ENCODE measurements around the gene CTTNBP2. TPM values are rescaled to one million over a fixed set of nuclear protein-coding genes. Genes with fewer than 3 reads are reported as not detected.

Gene CTTNBP2
- total and polyA plus RNA-seq, 2 of the 4 experiments (the other 2 are of a cell fraction): 6.6 to 11.3 TPM

DNA sequence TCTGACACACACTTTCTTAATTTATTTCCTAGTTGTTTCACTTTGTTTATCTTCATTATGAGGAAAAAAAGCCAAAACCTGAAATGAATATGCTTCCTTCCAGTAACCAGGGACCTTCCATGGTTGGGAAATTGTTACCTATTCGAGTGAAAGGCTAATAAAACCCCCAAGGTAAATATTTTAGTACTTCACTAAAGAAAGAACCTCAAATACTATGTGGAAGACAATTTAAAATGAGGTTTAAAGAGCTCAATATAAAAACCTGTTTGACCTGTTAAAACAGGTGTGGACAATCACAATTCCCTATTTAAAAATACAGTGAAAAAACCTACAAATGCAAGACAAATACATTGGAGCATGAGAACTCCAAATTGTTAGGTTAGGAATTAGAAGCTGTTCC, 200.8 kb downstream of the CTTNBP2 start:
- POLR2A ChIA-PET (ENCODE audit: unreplicated experiment): no interaction called here
- H3K18ac ChIP-seq (ENCODE audit: low read depth, low read length): no peak overlapping the region
- no peak overlapping the region for H3K27ac ChIP-seq (ENCODE audit: insufficient read depth, low read length)
- DNase-seq (no peak), ATAC-seq (ENCODE audit: low read depth) (no peak)
- dilution Hi-C loops (cut with HindIII; ENCODE audit: low sequenced_read_pairs, unreplicated experiment): no loop called here
- no peak overlapping the region for H3K23ac ChIP-seq (ENCODE audit: low read depth, low read length)
- H2AK9ac ChIP-seq (replicated peaks; ENCODE audit: low read depth, low read length, poor library complexity): no peak overlapping the region
- no peaks in the 10 kb centered on the region for H3K9me1 ChIP-seq (ENCODE audit: insufficient read depth, low read length)
- no peaks in the 10 kb centered on the region for H3K79me1 ChIP-seq (ENCODE audit: low read depth in 1 of 2, low read length in 2 of 2)
- H3K56ac ChIP-seq (ENCODE audit: extremely low read depth, insufficient read depth, low read length): no peak overlapping the region
- H4K20me1 ChIP-seq (ENCODE audit: insufficient read depth, low read length): no peaks in the 10 kb centered on the region
- no peak overlapping the region for H3K4ac ChIP-seq (ENCODE audit: low read depth, low read length)
- no peak overlapping the region for H2BK20ac ChIP-seq (ENCODE audit: low read depth, low read length)
- no peaks in the 10 kb centered on the region for H3K9me3 ChIP-seq (ENCODE audit: control insufficient read depth, insufficient read depth, low read length)
- no peak overlapping the region for H2AFZ ChIP-seq (replicated peaks; ENCODE audit: low read length, poor library complexity)
- WGBS, 2 experiments (ENCODE audit: extremely low coverage in 2 of 2, insufficient read length in 1 of 2): no CpG with 5 or more reads among the region's 1 CpG
- in situ Hi-C loops (cut with MboI; ENCODE audit: low sequenced_read_pairs): no loop called here
- CTCF ChIA-PET: no interaction called here
- intact Hi-C loops (cut with micrococcal nuclease): no loop called here
- no peak overlapping the region; the same call in 2 of the 3 replicates for H2BK15ac ChIP-seq (ENCODE audit: low read depth, low read length)
- H4K5ac ChIP-seq (ENCODE audit: low read depth, low read length): no peak overlapping the region
- H3K4me3 ChIP-seq (ENCODE audit: insufficient read depth, low read depth, low read length): no peak overlapping the region
- no peak overlapping the region for H2AK5ac ChIP-seq (ENCODE audit: low read depth, low read length)
- no peak overlapping the region for H2BK5ac ChIP-seq (ENCODE audit: low read depth, low read length, poor library complexity, severe bottlenecking)
- H3K27me3 ChIP-seq (ENCODE audit: control insufficient read depth, insufficient read depth, low read length): no peaks in the 10 kb centered on the region
- peaks cover 14% of the 10 kb centered on the region for H3K4me1 ChIP-seq (ENCODE audit: control insufficient read depth, insufficient read depth, low read length)
- no TSS peak for BruUV-seq (replicated peaks)
- no peak overlapping the region for H2BK120ac ChIP-seq (ENCODE audit: low read depth, low read length)
- TF ChIP-seq RCOR1 (IDR thresholded peaks at IDR 0.05; ENCODE audit: insufficient replicate concordance, low read length): no peak
- TF ChIP-seq CEBPB (IDR thresholded peaks at IDR 0.05; ENCODE audit: low read depth, low read length): no peak
- TF ChIP-seq, protein P1, sequence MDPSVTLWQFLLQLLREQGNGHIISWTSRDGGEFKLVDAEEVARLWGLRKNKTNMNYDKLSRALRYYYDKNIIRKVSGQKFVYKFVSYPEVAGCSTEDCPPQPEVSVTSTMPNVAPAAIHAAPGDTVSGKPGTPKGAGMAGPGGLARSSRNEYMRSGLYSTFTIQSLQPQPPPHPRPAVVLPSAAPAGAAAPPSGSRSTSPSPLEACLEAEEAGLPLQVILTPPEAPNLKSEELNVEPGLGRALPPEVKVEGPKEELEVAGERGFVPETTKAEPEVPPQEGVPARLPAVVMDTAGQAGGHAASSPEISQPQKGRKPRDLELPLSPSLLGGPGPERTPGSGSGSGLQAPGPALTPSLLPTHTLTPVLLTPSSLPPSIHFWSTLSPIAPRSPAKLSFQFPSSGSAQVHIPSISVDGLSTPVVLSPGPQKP (IDR thresholded peaks at IDR 0.05; ENCODE audit: borderline replicate concordance, low read depth, low read length): no peak
- TF ChIP-seq, protein P2, sequence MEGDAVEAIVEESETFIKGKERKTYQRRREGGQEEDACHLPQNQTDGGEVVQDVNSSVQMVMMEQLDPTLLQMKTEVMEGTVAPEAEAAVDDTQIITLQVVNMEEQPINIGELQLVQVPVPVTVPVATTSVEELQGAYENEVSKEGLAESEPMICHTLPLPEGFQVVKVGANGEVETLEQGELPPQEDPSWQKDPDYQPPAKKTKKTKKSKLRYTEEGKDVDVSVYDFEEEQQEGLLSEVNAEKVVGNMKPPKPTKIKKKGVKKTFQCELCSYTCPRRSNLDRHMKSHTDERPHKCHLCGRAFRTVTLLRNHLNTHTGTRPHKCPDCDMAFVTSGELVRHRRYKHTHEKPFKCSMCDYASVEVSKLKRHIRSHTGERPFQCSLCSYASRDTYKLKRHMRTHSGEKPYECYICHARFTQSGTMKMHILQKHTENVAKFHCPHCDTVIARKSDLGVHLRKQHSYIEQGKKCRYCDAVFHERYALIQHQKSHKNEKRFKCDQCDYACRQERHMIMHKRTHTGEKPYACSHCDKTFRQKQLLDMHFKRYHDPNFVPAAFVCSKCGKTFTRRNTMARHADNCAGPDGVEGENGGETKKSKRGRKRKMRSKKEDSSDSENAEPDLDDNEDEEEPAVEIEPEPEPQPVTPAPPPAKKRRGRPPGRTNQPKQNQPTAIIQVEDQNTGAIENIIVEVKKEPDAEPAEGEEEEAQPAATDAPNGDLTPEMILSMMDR (conservative IDR thresholded peaks at IDR 0.05; ENCODE audit: low read depth, low read length): no peak
- TF ChIP-seq CHD1 (IDR thresholded peaks at IDR 0.05; ENCODE audit: low read depth, low read length): no peak
- TF ChIP-seq MXI1 (IDR thresholded peaks at IDR 0.05; ENCODE audit: borderline replicate concordance, low read depth, low read length): no peak
- no peak for TF ChIP-seq MAFK (IDR thresholded peaks at IDR 0.05; ENCODE audit: low read depth, low read length)
- no peak for TF ChIP-seq FOS (IDR thresholded peaks at IDR 0.05; ENCODE audit: low read depth, low read length)
- no peak for TF ChIP-seq RAD21 (IDR thresholded peaks at IDR 0.05; ENCODE audit: low read length)
- TF ChIP-seq RFX5 (IDR thresholded peaks at IDR 0.05; ENCODE audit: low read depth, low read length): no peak
- no peak for TF ChIP-seq POLR2A (IDR thresholded peaks at IDR 0.05; ENCODE audit: low read depth, low read length)
- TF ChIP-seq NFE2L2 (IDR thresholded peaks at IDR 0.05; ENCODE audit: low read depth, low read length): no peak
- TF ChIP-seq SMC3 (IDR thresholded peaks at IDR 0.05; ENCODE audit: low read depth, low read length): no peak
- TF ChIP-seq MAZ (IDR thresholded peaks at IDR 0.05; ENCODE audit: borderline replicate concordance, low read depth, low read length): no peak
- no peak for TF ChIP-seq BHLHE40 (IDR thresholded peaks at IDR 0.05; ENCODE audit: low read depth, low read length)
- TF ChIP-seq, protein P3, sequence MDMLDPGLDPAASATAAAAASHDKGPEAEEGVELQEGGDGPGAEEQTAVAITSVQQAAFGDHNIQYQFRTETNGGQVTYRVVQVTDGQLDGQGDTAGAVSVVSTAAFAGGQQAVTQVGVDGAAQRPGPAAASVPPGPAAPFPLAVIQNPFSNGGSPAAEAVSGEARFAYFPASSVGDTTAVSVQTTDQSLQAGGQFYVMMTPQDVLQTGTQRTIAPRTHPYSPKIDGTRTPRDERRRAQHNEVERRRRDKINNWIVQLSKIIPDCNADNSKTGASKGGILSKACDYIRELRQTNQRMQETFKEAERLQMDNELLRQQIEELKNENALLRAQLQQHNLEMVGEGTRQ (IDR thresholded peaks at IDR 0.05; ENCODE audit: low read depth, low read length): no peak
- H4K91ac ChIP-seq (ENCODE audit: insufficient read depth, low read depth, low read length): no peak overlapping the region
- no peak overlapping the region for H3K4me2 ChIP-seq (ENCODE audit: low read depth, low read length)
- H3K9ac ChIP-seq (ENCODE audit: low read depth, low read length): no peak overlapping the region
- H3K14ac ChIP-seq (replicated peaks; ENCODE audit: low read depth, low read length): no peak overlapping the region
- H3K36me3 ChIP-seq (ENCODE audit: control insufficient read depth, insufficient read depth, low read length): no peaks in the 10 kb centered on the region
- H4K8ac ChIP-seq (ENCODE audit: low read depth in 2 of 2, low read length in 2 of 2): no peak overlapping the region
